IMR-90 (cell line): ENCODE measurements around the gene OR2T2.

ENCODE experiments used
- BHLHE40 ChIP-seq: fragments of 150-350 bp; IDR thresholded peaks from 2 replicates; pipeline ENCODE4 v1.6.1; 2016; ENCODE audit warnings: mild to moderate bottlenecking, low read depth, low read length
- CEBPB ChIP-seq: IDR thresholded peaks from 2 replicates; pipeline ENCODE4 v1.6.1; 2012; ENCODE audit warnings: low read depth, low read length, improper control_type of control experiment
- CHD1 ChIP-seq: IDR thresholded peaks from 2 replicates; pipeline ENCODE4 v1.6.1; 2012; ENCODE audit warnings: low read depth, low read length, improper control_type of control experiment
- ELK1 ChIP-seq: fragments of 150-350 bp; IDR thresholded peaks from 2 replicates; pipeline ENCODE4 v1.6.1; 2016; ENCODE audit warnings: low read depth, mild to moderate bottlenecking, low read length, moderate library complexity, borderline replicate concordance
- MXI1 ChIP-seq: IDR thresholded peaks from 2 replicates; pipeline ENCODE4 v1.6.1; 2012; ENCODE audit warnings: low read depth, mild to moderate bottlenecking, low read length, moderate library complexity, borderline replicate concordance
- POLR2A ChIP-seq: IDR thresholded peaks from 2 replicates; pipeline ENCODE4 v1.6.1; 2012; ENCODE audit warnings: mild to moderate bottlenecking, low read depth, low read length
- RAD21 ChIP-seq: IDR thresholded peaks from 2 replicates; pipeline ENCODE4 v1.6.1; 2012; ENCODE audit warnings: low read length, improper control_type of control experiment
- RCOR1 ChIP-seq: IDR thresholded peaks from 2 replicates; pipeline ENCODE4 v1.6.1; 2012; ENCODE audit warnings: mild to moderate bottlenecking, low read length, improper control_type of control experiment; ENCODE audit not compliant: insufficient replicate concordance
- RFX5 ChIP-seq: IDR thresholded peaks from 2 replicates; pipeline ENCODE4 v1.8.0; 2012; ENCODE audit warnings: low read depth, mild to moderate bottlenecking, low read length, moderate library complexity
- SMC3 ChIP-seq: fragments of 150-350 bp; IDR thresholded peaks from 2 replicates; pipeline ENCODE4 v1.6.1; 2016; ENCODE audit warnings: low read depth, mild to moderate bottlenecking, antibody characterized with exemption, low read length, moderate library complexity
- USF2 ChIP-seq: fragments of 150-350 bp; IDR thresholded peaks from 2 replicates; pipeline ENCODE4 v1.6.1; 2017; ENCODE audit warnings: mild to moderate bottlenecking, antibody characterized with exemption, low read length, low read depth
- TF ChIP-seq, protein P1 (sequence below): conservative IDR thresholded peaks from 2 replicates; pipeline ENCODE4 v1.5.1; 2012; ENCODE audit warnings: mild to moderate bottlenecking, low read depth, low read length, improper control_type of control experiment

- TF ChIP-seq, protein P1, sequence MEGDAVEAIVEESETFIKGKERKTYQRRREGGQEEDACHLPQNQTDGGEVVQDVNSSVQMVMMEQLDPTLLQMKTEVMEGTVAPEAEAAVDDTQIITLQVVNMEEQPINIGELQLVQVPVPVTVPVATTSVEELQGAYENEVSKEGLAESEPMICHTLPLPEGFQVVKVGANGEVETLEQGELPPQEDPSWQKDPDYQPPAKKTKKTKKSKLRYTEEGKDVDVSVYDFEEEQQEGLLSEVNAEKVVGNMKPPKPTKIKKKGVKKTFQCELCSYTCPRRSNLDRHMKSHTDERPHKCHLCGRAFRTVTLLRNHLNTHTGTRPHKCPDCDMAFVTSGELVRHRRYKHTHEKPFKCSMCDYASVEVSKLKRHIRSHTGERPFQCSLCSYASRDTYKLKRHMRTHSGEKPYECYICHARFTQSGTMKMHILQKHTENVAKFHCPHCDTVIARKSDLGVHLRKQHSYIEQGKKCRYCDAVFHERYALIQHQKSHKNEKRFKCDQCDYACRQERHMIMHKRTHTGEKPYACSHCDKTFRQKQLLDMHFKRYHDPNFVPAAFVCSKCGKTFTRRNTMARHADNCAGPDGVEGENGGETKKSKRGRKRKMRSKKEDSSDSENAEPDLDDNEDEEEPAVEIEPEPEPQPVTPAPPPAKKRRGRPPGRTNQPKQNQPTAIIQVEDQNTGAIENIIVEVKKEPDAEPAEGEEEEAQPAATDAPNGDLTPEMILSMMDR = no peak
- TF ChIP-seq POLR2A (no peak), CEBPB (no peak), RAD21 (no peak), ELK1 (no peak), MXI1 (no peak), USF2 (no peak), BHLHE40 (no peak), RCOR1 (no peak), RFX5 (no peak), CHD1 (no peak), SMC3 (no peak)
Observed at GRCh38 chr1:248402748-248403147, 42.7 kb upstream of the OR2T2 start, which contains the start of gene OR2T1.
